GM18505 (cell line): ENCODE measurements around the gene RGN.

ENCODE experiments used
- ATAC-seq: cut with Tn5 transposase; IDR thresholded peaks from one replicate; pipeline ENCODE4 v1.9.1; 2021; ENCODE audit not compliant: unreplicated experiment
- POLR2A ChIP-seq: IDR thresholded peaks from 4 replicates; pipeline ENCODE4 v1.6.1; 2011; ENCODE audit warnings: borderline replicate concordance; ENCODE audit not compliant: insufficient read depth, insufficient read length; ENCODE audit errors: extremely low read depth

RGN gene

GRCh38 chrX:47138171-47138570 lies 59.9 kb downstream of the RGN start:
- no peak for ATAC-seq

More at GRCh38 chrX:47138171-47138570, 59.9 kb downstream of the RGN start:
- TF ChIP-seq POLR2A: no peak
